Fibroblast of lung (primary cell): ENCODE results near the gene STX3. TPM values are rescaled to one million over a fixed set of nuclear protein-coding genes. Genes with fewer than 3 reads are reported as not detected.

ENCODE experiments used
- DNase-seq, 2 donors: peaks; one replicate each; pipeline versions ENCODE4 v3.0.0 to v3.0.0-alpha.2; 2010; ENCODE audit warnings: low read depth in 2 of 2
- H2AFZ ChIP-seq: 2 replicates; pipeline ENCODE4 v1.5.1; 2012; ENCODE audit warnings: low read length, control low read depth, inconsistent platforms
- H3K27ac ChIP-seq: 2 replicates; pipeline ENCODE4 v1.5.1; 2011; ENCODE audit warnings: low read length, control low read depth; ENCODE audit not compliant: insufficient read depth
- H3K27me3 ChIP-seq: 2 replicates; pipeline ENCODE4 v1.5.1; 2011; ENCODE audit warnings: mild to moderate bottlenecking, low read length; ENCODE audit not compliant: control insufficient read depth, insufficient read depth
- H3K36me3 ChIP-seq: 2 replicates; pipeline ENCODE4 v1.5.1; 2011; ENCODE audit warnings: low read length; ENCODE audit not compliant: control insufficient read depth, insufficient read depth
- H3K4me1 ChIP-seq: 2 replicates; pipeline ENCODE4 v1.5.1; 2011; ENCODE audit warnings: low read length; ENCODE audit not compliant: control insufficient read depth, insufficient read depth; ENCODE audit errors: extremely low read depth
- H3K4me2 ChIP-seq: 2 replicates; pipeline ENCODE4 v1.5.1; 2011; ENCODE audit warnings: low read length, control low read depth; ENCODE audit not compliant: insufficient read depth; ENCODE audit errors: extremely low read depth
- H3K4me3 ChIP-seq, 4 experiments: fragments of 200-600 bp in 1 of 4; sonication (generic) in 1 of 4; replicated peaks in 1 of 4; 2 replicates each; pipeline ENCODE4 v1.5.1; 2011 to 2016; ENCODE audit warnings: low read length in 4 of 4, low read depth in 3 of 4, mild to moderate bottlenecking in 3 of 4, control low read depth in 2 of 4, inconsistent platforms in 1 of 4, mixed read lengths in 1 of 4; ENCODE audit not compliant: insufficient read depth in 1 of 4; ENCODE audit errors: control extremely low read depth in 1 of 4
- H3K79me2 ChIP-seq: 2 replicates; pipeline ENCODE4 v1.5.1; 2012; ENCODE audit warnings: mild to moderate bottlenecking, low read length, inconsistent platforms; ENCODE audit not compliant: control insufficient read depth, insufficient read depth
- H3K9ac ChIP-seq: 2 replicates; pipeline ENCODE4 v1.5.1; 2011; ENCODE audit warnings: mild to moderate bottlenecking, low read length, control low read depth; ENCODE audit not compliant: insufficient read depth
- H3K9me3 ChIP-seq: 2 replicates; pipeline ENCODE4 v1.5.1; 2012; ENCODE audit warnings: low read depth, low read length; ENCODE audit not compliant: control insufficient read depth, insufficient read depth
- H4K20me1 ChIP-seq: 2 replicates; pipeline ENCODE4 v1.5.1; 2011; ENCODE audit warnings: low read length; ENCODE audit not compliant: control insufficient read depth, insufficient read depth; ENCODE audit errors: extremely low read depth
- EZH2 ChIP-seq: IDR thresholded peaks from 2 replicates; pipeline ENCODE4 v1.5.1; 2012; ENCODE audit warnings: low read length, control low read depth, mild to moderate bottlenecking; ENCODE audit errors: missing control alignments
- polyA plus RNA-seq, 2 donors: library from polyadenylated mRNA; depleted of rRNA in 1 of 2; stranded (reverse) in 1 of 2; unstranded in 1 of 2; fragments of >200 nt; gene quantifications; 2 replicates each; pipeline ENCODE4 v1.2.1, GENCODE V29; 2011 to 2012; ENCODE audit warnings: missing spikeins in 1 of 2
- total RNA-seq: library from RNA; depleted of rRNA; stranded (reverse); fragments of >200 nt; gene quantifications from 2 replicates; pipeline ENCODE4 v1.2.1, GENCODE V29; 2014
- TF ChIP-seq, protein P1 (sequence below), 2 donors: IDR thresholded peaks in 1 of 2; conservative IDR thresholded peaks in 1 of 2; 1 replicate in 1 of 2; 2 replicates in 1 of 2; pipeline ENCODE4 v1.5.1; 2011 to 2012; ENCODE audit warnings: low read length in 2 of 2, control low read depth in 1 of 2, inconsistent platforms in 1 of 2, low read depth in 1 of 2, mild to moderate bottlenecking in 1 of 2

The STX3 gene
- total and polyA plus RNA-seq, 2 donors (not counting 1 experiment from before 2014, with no cell fraction given): 19.0 to 21.9 TPM

DNA sequence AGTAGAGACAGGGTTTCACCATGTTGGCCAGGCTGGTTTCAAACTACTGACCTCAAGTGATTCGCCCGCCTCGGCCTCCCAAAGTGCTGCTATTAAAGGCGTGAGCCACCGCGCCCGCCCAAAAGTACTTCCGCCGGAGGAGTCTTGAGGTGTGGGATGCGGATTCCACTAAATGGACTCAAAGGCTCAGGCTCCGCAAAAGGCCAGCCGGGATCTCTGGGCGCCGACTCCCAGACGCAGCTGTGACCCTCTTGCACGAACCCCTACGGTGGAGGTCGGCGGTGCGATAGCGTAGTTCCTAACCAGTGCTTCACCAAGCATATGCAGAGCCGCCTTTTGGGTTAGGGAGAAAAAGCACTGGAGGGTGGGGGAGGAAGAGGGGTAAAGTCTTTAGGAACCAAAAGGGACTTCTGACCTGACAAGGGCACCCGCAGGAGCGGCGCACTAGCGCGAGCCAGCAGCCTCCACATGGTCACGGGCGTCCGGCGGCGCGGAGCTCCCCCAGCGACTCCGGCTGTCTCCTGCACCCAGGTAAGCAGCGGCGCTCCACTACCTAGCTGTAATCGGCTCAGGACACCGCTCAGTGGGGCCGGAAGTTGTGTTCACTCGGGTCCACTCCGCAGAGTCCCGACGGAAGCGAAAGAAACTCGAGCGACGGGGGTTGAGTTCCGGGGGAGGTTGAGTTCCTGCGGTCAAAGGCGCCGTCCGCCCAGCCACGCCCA is 55.2 kb downstream of the STX3 start, which contains the start of gene MRPL16:
MRPL16 (minus strand) TSS at position 590 of the 722 bp plus-strand sequence; CDS start at position 470, 120 bp downstream.
- Histone ChIP-seq H3K4me1 (peaks cover 4% of the 10 kb centered on the region), H3K79me2 (peaks cover 10% of the 10 kb centered on the region), H2AFZ (peak within 1 kb of the TSS; percentile 92), H3K9ac (peak within 1 kb of the TSS; percentile 73), H3K4me3 (peak within 1 kb of the TSS; percentile 84 to 98 (median 94)), H3K36me3 (peaks cover 12% of the 10 kb centered on the region), H4K20me1 (no peaks in the 10 kb centered on the region), H3K27ac (peak within 1 kb of the TSS; percentile 75), H3K9me3 (no peaks in the 10 kb centered on the region), H3K27me3 (no peaks in the 10 kb centered on the region), H3K4me2 (peak within 1 kb of the TSS; percentile 82)
- no peak for TF ChIP-seq EZH2
- TF ChIP-seq, protein P1, sequence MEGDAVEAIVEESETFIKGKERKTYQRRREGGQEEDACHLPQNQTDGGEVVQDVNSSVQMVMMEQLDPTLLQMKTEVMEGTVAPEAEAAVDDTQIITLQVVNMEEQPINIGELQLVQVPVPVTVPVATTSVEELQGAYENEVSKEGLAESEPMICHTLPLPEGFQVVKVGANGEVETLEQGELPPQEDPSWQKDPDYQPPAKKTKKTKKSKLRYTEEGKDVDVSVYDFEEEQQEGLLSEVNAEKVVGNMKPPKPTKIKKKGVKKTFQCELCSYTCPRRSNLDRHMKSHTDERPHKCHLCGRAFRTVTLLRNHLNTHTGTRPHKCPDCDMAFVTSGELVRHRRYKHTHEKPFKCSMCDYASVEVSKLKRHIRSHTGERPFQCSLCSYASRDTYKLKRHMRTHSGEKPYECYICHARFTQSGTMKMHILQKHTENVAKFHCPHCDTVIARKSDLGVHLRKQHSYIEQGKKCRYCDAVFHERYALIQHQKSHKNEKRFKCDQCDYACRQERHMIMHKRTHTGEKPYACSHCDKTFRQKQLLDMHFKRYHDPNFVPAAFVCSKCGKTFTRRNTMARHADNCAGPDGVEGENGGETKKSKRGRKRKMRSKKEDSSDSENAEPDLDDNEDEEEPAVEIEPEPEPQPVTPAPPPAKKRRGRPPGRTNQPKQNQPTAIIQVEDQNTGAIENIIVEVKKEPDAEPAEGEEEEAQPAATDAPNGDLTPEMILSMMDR (conservative IDR thresholded peaks at IDR 0.05 in 1 of 2, IDR thresholded peaks at IDR 0.05 in 1 of 2; ENCODE audit: low read depth in 1 of 2, low read length in 2 of 2): no peak
- peak; percentile 88 to 91 for DNase-seq

DNA sequence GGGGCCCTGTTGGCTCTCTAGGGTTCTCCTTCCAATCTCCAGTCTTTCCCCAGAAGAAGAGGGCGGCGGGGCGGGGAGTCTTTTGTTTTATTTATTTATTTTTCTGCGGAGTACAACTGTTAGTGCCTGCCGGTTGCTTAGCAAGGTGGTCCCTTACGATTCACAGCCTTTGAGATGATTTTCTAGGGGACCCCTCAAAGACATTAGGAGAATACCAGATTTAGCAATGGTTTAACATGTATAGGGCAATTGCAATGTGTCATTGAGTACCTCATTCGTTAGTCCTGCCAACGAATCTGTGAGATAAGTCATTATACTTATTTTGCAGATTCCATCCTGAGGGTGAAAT is 55.7 kb downstream of the STX3 start:
- TF ChIP-seq EZH2: no peak
- TF ChIP-seq, protein P1 (conservative IDR thresholded peaks at IDR 0.05 in 1 of 2, IDR thresholded peaks at IDR 0.05 in 1 of 2; ENCODE audit: low read depth in 1 of 2, low read length in 2 of 2): no peak
- Histone ChIP-seq H2AFZ (peak overlapping the region; percentile 92), H3K79me2 (peaks cover 10% of the 10 kb centered on the region), H3K36me3 (peaks cover 12% of the 10 kb centered on the region), H3K27ac (peak overlapping the region; percentile 2), H3K9ac (no peak overlapping the region), H3K4me3 (peak overlapping the region; percentile 84 to 98 (median 94)), H3K27me3 (no peaks in the 10 kb centered on the region), H3K4me2 (peak overlapping the region; percentile 49), H3K4me1 (peaks cover 4% of the 10 kb centered on the region), H3K9me3 (no peaks in the 10 kb centered on the region), H4K20me1 (no peaks in the 10 kb centered on the region)
- DNase-seq: no peak

DNA sequence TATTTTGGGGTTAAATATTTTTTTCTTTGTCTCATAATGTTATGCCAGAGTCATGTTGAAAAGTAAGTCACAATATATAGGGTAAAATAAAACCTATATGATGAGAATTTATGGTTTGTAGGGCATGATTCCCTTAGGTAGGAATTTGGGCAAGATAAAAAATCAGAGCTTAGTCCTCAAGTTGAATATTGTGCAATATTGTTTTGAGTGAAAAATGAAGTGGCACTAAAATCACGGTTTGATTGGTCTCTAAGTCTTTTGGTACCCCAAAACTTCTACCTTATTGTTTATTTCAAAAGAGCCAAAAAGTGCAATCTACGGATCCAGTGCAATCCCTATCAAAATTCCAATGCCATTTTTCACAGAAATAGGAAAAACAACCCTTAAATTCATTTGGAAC is 57.0 kb downstream of the STX3 start:
- Histone ChIP-seq H3K4me1 (peaks cover 4% of the 10 kb centered on the region), H3K36me3 (peaks cover 4% of the 10 kb centered on the region), H3K79me2 (peaks cover 10% of the 10 kb centered on the region), H3K27ac (no peak overlapping the region), H3K9me3 (no peaks in the 10 kb centered on the region), H3K9ac (no peak overlapping the region), H3K4me2 (no peak overlapping the region), H2AFZ (no peak overlapping the region), H3K27me3 (no peaks in the 10 kb centered on the region), H4K20me1 (no peaks in the 10 kb centered on the region), H3K4me3 (no peak overlapping the region)
- TF ChIP-seq, protein P1 (conservative IDR thresholded peaks at IDR 0.05 in 1 of 2, IDR thresholded peaks at IDR 0.05 in 1 of 2; ENCODE audit: low read depth in 1 of 2, low read length in 2 of 2): no peak
- TF ChIP-seq EZH2: no peak
- DNase-seq: no peak
